Suprapubic skin (tissue), 4 donors: ENCODE results near the gene KCNK1. TPM values are rescaled to one million over a fixed set of nuclear protein-coding genes. Genes with fewer than 3 reads are reported as not detected.

ENCODE experiments used
- DNase-seq, 2 donors: peaks; one replicate each; pipeline ENCODE4 v3.0.0-alpha.2; 2019; ENCODE audit warnings: low spot score in 2 of 2
- H3K27ac ChIP-seq: fragments of 200-600 bp; sonication (generic); one replicate; pipeline ENCODE4 v1.5.1; 2019
- H3K27me3 ChIP-seq: fragments of 200-600 bp; sonication (generic); one replicate; pipeline ENCODE4 v1.5.1; 2019
- H3K36me3 ChIP-seq: fragments of 200-600 bp; sonication (generic); one replicate; pipeline ENCODE4 v1.5.1; 2019
- H3K4me1 ChIP-seq: fragments of 200-600 bp; sonication (generic); one replicate; pipeline ENCODE4 v1.5.1; 2019
- H3K4me3 ChIP-seq: fragments of 200-600 bp; sonication (generic); one replicate; pipeline ENCODE4 v1.5.1; 2019; ENCODE audit warnings: mild to moderate bottlenecking
- H3K9me3 ChIP-seq: fragments of 200-600 bp; sonication (generic); one replicate; pipeline ENCODE4 v1.5.1; 2019
- EP300 ChIP-seq: sonication (generic); formaldehyde crosslinking; IDR thresholded peaks from one replicate; pipeline ENCODE4 v1.6.1; 2017; ENCODE audit warnings: antibody characterized with exemption
- POLR2A ChIP-seq, 2 donors: fragments of 450-650 bp; IDR thresholded peaks; one replicate each; pipeline ENCODE4 v1.6.1; 2017; ENCODE audit warnings: antibody characterized with exemption in 2 of 2, mild to moderate bottlenecking in 2 of 2, moderate library complexity in 2 of 2
- POLR2AphosphoS5 ChIP-seq, 3 donors: sonication (generic); formaldehyde crosslinking; IDR thresholded peaks; one replicate each; pipeline ENCODE4 v1.6.1; 2017; ENCODE audit warnings: antibody characterized with exemption in 3 of 3
- WGBS: methylation state at CpG from one replicate; pipeline ENCODE4 v1.1.5; 2018; 5-methylcytosine and 5-hydroxymethylcytosine counted together
- total RNA-seq, 4 donors: library from RNA; depleted of rRNA; stranded (reverse); fragments of >200 nt; gene quantifications; one replicate each; pipeline ENCODE4 v1.1.0, GENCODE V29; 2016
- TF ChIP-seq, protein P1 (sequence below), 2 donors: fragments of 200-600 bp in 1 of 2; fragments of 450-650 bp in 1 of 2; sonication (generic) in 1 of 2; IDR thresholded peaks; one replicate each; pipeline ENCODE4 v1.5.1; 2016 to 2019; ENCODE audit warnings: antibody characterized with exemption in 2 of 2, mild to moderate bottlenecking in 1 of 2, moderate library complexity in 1 of 2

Gene KCNK1
- total RNA-seq, 4 donors from 2014 or later: 7.5 to 18.7 (median 11.9) TPM

DNA sequence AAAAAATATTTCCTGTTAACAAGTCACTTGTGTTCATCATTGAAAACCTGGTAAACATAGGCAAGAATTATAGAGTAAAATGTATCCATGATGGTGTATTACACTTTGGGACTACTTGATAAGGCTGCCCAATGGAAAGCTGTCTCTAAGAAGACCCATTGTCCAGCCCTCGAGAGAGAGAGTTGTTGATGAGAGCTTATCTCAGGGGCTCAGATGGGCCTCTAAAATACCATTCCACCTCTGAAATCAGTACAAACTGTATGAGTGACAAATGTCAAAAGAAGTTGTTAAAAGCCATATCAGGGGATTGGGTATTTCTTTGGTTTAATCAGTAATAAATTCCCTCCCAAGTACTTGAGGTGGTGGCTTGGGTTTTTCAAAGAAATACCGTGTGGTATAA lies 96.1 kb downstream of the KCNK1 start:
- H3K27me3 ChIP-seq: no peaks in the 10 kb centered on the region
- H3K9me3 ChIP-seq: no peaks in the 10 kb centered on the region
- H3K4me1 ChIP-seq: peaks cover 17% of the 10 kb centered on the region
- TF ChIP-seq POLR2A (IDR thresholded peaks at IDR 0.05) (no peak), EP300 (no peak), POLR2AphosphoS5 (IDR thresholded peaks at IDR 0.05) (no peak)
- TF ChIP-seq, protein P1, sequence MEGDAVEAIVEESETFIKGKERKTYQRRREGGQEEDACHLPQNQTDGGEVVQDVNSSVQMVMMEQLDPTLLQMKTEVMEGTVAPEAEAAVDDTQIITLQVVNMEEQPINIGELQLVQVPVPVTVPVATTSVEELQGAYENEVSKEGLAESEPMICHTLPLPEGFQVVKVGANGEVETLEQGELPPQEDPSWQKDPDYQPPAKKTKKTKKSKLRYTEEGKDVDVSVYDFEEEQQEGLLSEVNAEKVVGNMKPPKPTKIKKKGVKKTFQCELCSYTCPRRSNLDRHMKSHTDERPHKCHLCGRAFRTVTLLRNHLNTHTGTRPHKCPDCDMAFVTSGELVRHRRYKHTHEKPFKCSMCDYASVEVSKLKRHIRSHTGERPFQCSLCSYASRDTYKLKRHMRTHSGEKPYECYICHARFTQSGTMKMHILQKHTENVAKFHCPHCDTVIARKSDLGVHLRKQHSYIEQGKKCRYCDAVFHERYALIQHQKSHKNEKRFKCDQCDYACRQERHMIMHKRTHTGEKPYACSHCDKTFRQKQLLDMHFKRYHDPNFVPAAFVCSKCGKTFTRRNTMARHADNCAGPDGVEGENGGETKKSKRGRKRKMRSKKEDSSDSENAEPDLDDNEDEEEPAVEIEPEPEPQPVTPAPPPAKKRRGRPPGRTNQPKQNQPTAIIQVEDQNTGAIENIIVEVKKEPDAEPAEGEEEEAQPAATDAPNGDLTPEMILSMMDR (IDR thresholded peaks at IDR 0.05): no peak
- no peak for DNase-seq
- H3K36me3 ChIP-seq: no peaks in the 10 kb centered on the region
- H3K4me3 ChIP-seq: no peak overlapping the region
- 97% methylated on average over 2 of the region's 2 CpGs for WGBS
- no peak overlapping the region for H3K27ac ChIP-seq

DNA sequence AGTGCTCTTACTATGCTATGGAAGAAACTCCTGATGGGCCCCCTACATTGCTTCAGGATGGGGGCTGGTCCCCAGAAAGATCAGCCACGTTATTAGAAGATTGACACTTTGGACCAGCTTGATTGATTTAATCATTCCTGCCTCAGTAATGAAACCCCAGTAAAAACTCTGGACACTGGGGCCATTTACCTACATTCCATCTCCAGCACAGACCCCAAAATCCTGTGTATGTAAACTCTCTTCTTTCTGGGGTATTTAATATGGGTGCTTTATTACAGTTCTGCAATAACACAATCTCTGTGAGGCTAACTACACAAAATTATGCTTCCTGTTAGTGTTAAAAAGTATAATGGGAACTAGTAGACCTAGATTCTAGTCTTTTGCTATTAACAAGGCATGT lies 96.6 kb downstream of the KCNK1 start:
- DNase-seq: no peak
- 40% methylated on average over 1 of the region's 1 CpG for WGBS
- H3K4me3 ChIP-seq: no peak overlapping the region
- no peaks in the 10 kb centered on the region for H3K9me3 ChIP-seq
- H3K27ac ChIP-seq: no peak overlapping the region
- H3K4me1 ChIP-seq: peaks cover 17% of the 10 kb centered on the region
- TF ChIP-seq, protein P1 (IDR thresholded peaks at IDR 0.05): no peak
- TF ChIP-seq POLR2A (IDR thresholded peaks at IDR 0.05): no peak
- no peak for TF ChIP-seq POLR2AphosphoS5 (IDR thresholded peaks at IDR 0.05)
- no peaks in the 10 kb centered on the region for H3K27me3 ChIP-seq
- no peaks in the 10 kb centered on the region for H3K36me3 ChIP-seq

DNA sequence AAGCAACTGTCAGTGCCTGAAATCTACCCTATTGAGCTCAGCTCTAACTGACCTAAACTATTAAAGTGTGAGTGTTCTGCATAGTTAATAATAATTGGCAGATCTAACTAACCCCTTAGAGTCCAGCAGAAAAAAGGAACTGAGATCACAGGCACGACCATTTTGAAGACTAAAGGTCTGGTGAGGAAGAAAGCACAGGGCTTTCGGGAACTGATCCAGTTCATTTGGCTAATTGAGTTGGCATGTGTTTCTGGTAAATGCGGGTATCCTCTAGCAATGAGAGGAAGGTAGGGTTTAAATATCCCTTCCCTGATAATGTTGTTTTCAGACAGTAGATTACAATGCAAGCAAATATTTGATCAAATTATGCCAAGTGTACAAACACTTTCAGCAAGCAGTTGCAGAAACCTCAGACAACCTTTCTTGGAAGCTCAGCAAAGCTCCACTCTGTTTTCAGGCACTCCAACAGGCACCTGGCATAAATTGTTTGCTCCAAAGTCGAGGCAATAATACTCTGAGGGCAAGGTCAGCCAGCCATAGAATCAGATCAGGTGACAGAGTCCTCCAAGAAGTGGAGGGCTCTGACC lies 100.8 kb downstream of the KCNK1 start:
- TF ChIP-seq EP300 (no peak), POLR2AphosphoS5 (IDR thresholded peaks at IDR 0.05) (no peak), POLR2A (IDR thresholded peaks at IDR 0.05) (no peak)
- TF ChIP-seq, protein P1 (IDR thresholded peaks at IDR 0.05): no peak
- H3K36me3 ChIP-seq: no peaks in the 10 kb centered on the region
- H3K4me1 ChIP-seq: no peaks in the 10 kb centered on the region
- no peak overlapping the region for H3K27ac ChIP-seq
- no peaks in the 10 kb centered on the region for H3K27me3 ChIP-seq
- no peak for DNase-seq
- 41% methylated on average over 4 of the region's 4 CpGs for WGBS
- H3K4me3 ChIP-seq: no peak overlapping the region
- H3K9me3 ChIP-seq: no peaks in the 10 kb centered on the region

DNA sequence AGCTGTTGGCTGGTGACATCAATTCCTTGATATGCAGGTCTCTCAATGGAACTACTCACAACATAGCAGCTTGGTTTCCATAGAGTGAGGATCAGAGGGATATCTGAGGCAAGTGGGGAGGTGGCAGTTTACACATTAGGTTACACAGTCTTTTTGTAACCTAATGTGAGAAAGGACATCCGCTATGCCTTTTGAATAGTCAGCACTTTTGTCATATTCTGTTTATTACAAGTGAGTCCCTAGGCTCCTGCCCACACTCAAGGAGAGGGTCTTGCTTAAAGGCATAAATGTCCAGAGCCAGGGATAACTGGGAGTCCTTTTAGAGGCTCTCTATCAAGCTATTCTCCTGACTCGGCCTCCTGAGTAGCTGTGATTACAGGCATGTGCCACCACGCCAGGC lies 104.2 kb downstream of the KCNK1 start:
- no peaks in the 10 kb centered on the region for H3K9me3 ChIP-seq
- H3K4me3 ChIP-seq: no peak overlapping the region
- 82% methylated on average over 3 of the region's 3 CpGs for WGBS
- no peaks in the 10 kb centered on the region for H3K27me3 ChIP-seq
- no peaks in the 10 kb centered on the region for H3K36me3 ChIP-seq
- TF ChIP-seq POLR2A (IDR thresholded peaks at IDR 0.05) (no peak), EP300 (no peak), POLR2AphosphoS5 (IDR thresholded peaks at IDR 0.05) (no peak)
- TF ChIP-seq, protein P1 (IDR thresholded peaks at IDR 0.05): no peak
- H3K27ac ChIP-seq: no peak overlapping the region
- no peaks in the 10 kb centered on the region for H3K4me1 ChIP-seq
- no peak for DNase-seq

DNA sequence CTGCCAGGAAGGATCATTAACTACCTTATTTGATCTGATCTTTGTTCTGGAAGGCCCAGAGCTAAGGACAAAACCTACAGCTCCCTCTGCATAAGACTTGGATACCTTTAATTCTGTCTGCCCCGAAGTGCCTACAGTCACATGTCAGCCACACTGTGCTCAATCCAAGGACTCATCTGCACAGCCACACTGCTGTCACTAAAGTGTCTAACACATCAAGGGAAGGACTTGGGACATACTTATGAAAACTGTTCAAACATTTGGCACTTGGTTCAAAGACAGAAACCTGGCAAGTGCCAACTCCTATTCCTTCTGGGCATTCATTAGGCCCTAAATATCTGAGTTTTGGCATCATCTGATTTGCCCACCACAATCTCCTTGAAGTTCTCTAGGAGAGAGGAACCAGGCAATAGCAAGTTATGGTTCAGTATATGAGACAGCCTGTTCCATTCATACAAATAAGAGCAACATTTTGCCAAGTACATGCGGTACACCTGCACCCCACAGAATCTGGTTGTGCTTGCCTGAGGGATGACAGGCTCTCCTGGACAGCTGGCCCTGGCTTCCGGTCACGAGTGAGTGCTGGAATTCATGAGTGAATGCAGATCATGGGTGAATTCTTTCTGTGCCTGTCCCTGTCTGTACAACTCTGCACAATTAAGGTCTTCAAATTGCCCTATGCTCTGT lies 105.9 kb downstream of the KCNK1 start:
- H3K27ac ChIP-seq: no peak overlapping the region
- 62% methylated on average over 4 of the region's 4 CpGs for WGBS
- no peak for DNase-seq
- H3K27me3 ChIP-seq: no peaks in the 10 kb centered on the region
- H3K4me1 ChIP-seq: no peaks in the 10 kb centered on the region
- H3K36me3 ChIP-seq: no peaks in the 10 kb centered on the region
- TF ChIP-seq POLR2AphosphoS5 (IDR thresholded peaks at IDR 0.05) (no peak), POLR2A (IDR thresholded peaks at IDR 0.05) (no peak), EP300 (no peak)
- TF ChIP-seq, protein P1 (IDR thresholded peaks at IDR 0.05): no peak
- no peaks in the 10 kb centered on the region for H3K9me3 ChIP-seq
- H3K4me3 ChIP-seq: no peak overlapping the region
